ENCODE results near the gene CEP20.

DNA sequence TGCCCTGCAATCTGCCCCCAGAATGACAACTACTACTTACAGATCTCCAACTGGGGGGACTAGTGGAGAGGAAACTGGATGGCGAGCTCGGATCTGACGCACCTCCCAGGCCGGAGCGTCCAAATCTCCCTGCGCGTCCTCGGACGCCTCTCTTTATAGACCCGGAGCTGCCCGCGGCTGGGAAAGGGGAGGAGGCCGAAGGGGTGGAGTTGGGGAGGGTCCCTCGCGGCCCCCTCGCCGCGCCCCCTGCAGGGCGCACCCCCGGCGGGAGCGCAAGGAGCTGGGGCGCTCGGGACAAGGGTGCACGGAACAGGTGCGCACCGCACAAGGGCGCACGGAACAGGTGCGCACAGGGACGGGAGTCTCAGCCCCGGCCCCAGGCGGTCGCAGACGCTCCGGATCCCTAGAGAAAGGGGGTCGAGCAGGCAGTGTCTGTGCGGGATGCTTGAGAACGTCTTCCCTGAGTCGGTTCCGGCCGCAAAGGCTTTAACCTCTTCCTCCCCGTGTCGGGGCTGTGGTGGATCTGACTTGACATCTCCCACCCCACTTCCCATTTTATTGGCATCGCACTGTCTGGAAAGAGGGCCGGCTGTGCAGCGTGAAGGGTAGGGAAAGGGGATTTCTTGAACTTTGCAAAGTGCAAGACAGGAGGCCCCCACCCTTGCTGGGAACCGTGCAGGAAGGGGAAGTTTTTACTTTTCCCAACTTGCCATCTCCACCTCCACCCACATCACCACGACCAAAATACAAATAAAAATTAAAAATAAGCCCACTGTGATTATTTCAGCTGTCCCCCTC, 31.3 kb downstream of the CEP20 start, which contains the start of gene MYH11:
- TF ChIP-seq EZH2phosphoT487 (IDR thresholded peaks at IDR 0.05; ENCODE audit: borderline replicate concordance), result no peak
- TF ChIP-seq, protein P1, sequence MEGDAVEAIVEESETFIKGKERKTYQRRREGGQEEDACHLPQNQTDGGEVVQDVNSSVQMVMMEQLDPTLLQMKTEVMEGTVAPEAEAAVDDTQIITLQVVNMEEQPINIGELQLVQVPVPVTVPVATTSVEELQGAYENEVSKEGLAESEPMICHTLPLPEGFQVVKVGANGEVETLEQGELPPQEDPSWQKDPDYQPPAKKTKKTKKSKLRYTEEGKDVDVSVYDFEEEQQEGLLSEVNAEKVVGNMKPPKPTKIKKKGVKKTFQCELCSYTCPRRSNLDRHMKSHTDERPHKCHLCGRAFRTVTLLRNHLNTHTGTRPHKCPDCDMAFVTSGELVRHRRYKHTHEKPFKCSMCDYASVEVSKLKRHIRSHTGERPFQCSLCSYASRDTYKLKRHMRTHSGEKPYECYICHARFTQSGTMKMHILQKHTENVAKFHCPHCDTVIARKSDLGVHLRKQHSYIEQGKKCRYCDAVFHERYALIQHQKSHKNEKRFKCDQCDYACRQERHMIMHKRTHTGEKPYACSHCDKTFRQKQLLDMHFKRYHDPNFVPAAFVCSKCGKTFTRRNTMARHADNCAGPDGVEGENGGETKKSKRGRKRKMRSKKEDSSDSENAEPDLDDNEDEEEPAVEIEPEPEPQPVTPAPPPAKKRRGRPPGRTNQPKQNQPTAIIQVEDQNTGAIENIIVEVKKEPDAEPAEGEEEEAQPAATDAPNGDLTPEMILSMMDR (conservative IDR thresholded peaks at IDR 0.05; ENCODE audit: low read length), result no peak

All from Loucy (cell line).